CD4-positive, alpha-beta memory T cell (primary cell): ENCODE measurements around the gene TMPRSS11F. TPM values are rescaled to one million over a fixed set of nuclear protein-coding genes. Genes with fewer than 3 reads are reported as not detected.

Experiments used
- CTCF ChIA-PET: fragments of 350-600 bp; sonication (Branson Sonifier 250); formaldehyde crosslinking; loops from one replicate; lab custom pipeline; 2021; ENCODE audit warnings: inconsistent platforms; ENCODE audit not compliant: partially characterized antibody; lab: Charles Lee
- POLR2A ChIA-PET: fragments of 350-600 bp; sonication (Branson Sonifier 250); formaldehyde crosslinking; loops from one replicate; lab custom pipeline; 2021; ENCODE audit not compliant: partially characterized antibody; lab: Charles Lee
- DNase-seq, 5 donors: peaks; one replicate each; pipeline versions ENCODE4 v3.0.0 to v3.0.0-alpha.2; 2020 to 2022; ENCODE audit warnings: mixed read lengths in 1 of 5
- H3K27ac ChIP-seq: one replicate; pipeline ENCODE4 v1.7.0; 2013; ENCODE audit warnings: low read depth, low read length
- H3K27me3 ChIP-seq: 2 replicates; pipeline ENCODE4 v1.7.0; 2013; ENCODE audit warnings: mild to moderate bottlenecking, low read length, moderate library complexity; ENCODE audit not compliant: insufficient read depth
- H3K36me3 ChIP-seq: 2 replicates; pipeline ENCODE4 v1.7.0; 2013; ENCODE audit warnings: mild to moderate bottlenecking, low read length, moderate library complexity; ENCODE audit not compliant: insufficient read depth
- H3K4me1 ChIP-seq: 2 replicates; pipeline ENCODE4 v1.7.0; 2013; ENCODE audit warnings: mild to moderate bottlenecking, low read length, moderate library complexity; ENCODE audit not compliant: insufficient read depth
- H3K4me3 ChIP-seq, 2 donors: one replicate each; pipeline ENCODE4 v1.7.0; 2013; ENCODE audit warnings: low read length in 2 of 2, mild to moderate bottlenecking in 1 of 2
- H3K9me3 ChIP-seq, 2 donors: one replicate each; pipeline ENCODE4 v1.7.0; 2013; ENCODE audit warnings: low read length in 2 of 2, control low read depth in 1 of 2; ENCODE audit not compliant: control insufficient read depth in 1 of 2
- H3K27ac Mint-ChIP-seq, 7 donors: one replicate each; pipeline ENCODE4 v1.8.0; 2020 to 2021; ENCODE audit warnings: mixed read lengths in 7 of 7, mild to moderate bottlenecking in 6 of 7, inconsistent platforms in 3 of 7, moderate library complexity in 3 of 7
- H3K27me3 Mint-ChIP-seq, 2 donors: one replicate each; pipeline ENCODE4 v1.8.0; 2020 to 2021; ENCODE audit warnings: mixed read lengths in 2 of 2
- H3K36me3 Mint-ChIP-seq, 2 donors: one replicate each; pipeline ENCODE4 v1.8.0; 2020 to 2021; ENCODE audit warnings: mixed read lengths in 2 of 2, inconsistent platforms in 1 of 2, mild to moderate bottlenecking in 1 of 2
- H3K4me1 Mint-ChIP-seq, 4 donors: one replicate each; pipeline ENCODE4 v1.8.0; 2020 to 2021; ENCODE audit warnings: mixed read lengths in 4 of 4, mild to moderate bottlenecking in 1 of 4
- H3K4me3 Mint-ChIP-seq, 8 donors: one replicate each; pipeline ENCODE4 v1.8.0; 2020 to 2021; ENCODE audit warnings: mixed read lengths in 8 of 8, mild to moderate bottlenecking in 7 of 8, moderate library complexity in 6 of 8, inconsistent platforms in 3 of 8
- H3K9me3 Mint-ChIP-seq, 8 donors: one replicate each; pipeline ENCODE4 v1.8.0; 2020 to 2021; ENCODE audit warnings: mixed read lengths in 8 of 8, mild to moderate bottlenecking in 5 of 8, inconsistent platforms in 3 of 8, moderate library complexity in 1 of 8
- intact Hi-C: fragments of 100-400 bp; cut with micrococcal nuclease; formaldehyde crosslinking; loops from one replicate; pipeline ENCODE4 v1.15.1; 2023
- polyA plus RNA-seq, 2 donors: library from polyadenylated mRNA; unstranded; fragments of 300-500 nt; fragmentation: Illumina TruSeq; gene quantifications; one replicate each; pipeline ENCODE4 v1.2.3, GENCODE V29; 2021
- total RNA-seq, 2 experiments: library from RNA; stranded (reverse); gene quantifications; one replicate each; pipeline ENCODE4 v1.2.3, GENCODE V29; 2021

TMPRSS11F gene
- total and polyA plus RNA-seq, 4 experiments from 2014 or later, result not detected

DNA sequence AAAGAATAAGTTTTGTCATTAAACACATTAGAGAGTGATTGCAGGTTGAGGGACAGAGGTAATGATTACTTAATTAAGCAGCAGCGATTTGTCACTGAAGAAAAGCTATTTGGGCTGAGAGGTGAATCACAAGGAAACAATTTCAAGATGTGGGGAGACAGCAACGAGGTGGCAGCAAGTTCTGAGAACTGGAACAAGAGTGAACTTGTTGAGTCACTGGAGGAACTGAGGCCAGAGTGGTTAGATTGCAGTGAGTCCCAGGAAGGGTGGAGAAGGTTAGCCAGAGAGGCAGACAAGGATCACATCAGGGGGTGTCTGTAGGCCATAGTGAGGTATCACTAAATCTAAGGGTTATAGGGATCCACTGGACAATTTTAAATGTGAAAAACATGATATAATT is 108.5 kb downstream of the TMPRSS11F start:
- H3K27me3 ChIP-seq, result no peaks in the 10 kb centered on the region
- peaks cover 0 to 3% (median 0%) of the 10 kb centered on the region in 8 donors for H3K9me3 Mint-ChIP-seq
- ChIA-PET POLR2A (no interaction called here), CTCF (no interaction called here)
- no peaks in the 10 kb centered on the region for H3K4me1 Mint-ChIP-seq
- no peak overlapping the region for H3K27ac ChIP-seq
- no peaks in the 10 kb centered on the region for H3K4me1 ChIP-seq
- H3K27me3 Mint-ChIP-seq, result peaks cover 0 to 1% of the 10 kb centered on the region in 2 donors
- H3K27ac Mint-ChIP-seq, result no peak overlapping the region
- no peak overlapping the region for H3K4me3 ChIP-seq
- intact Hi-C loops, result no loop called here
- no peaks in the 10 kb centered on the region for H3K36me3 ChIP-seq
- H3K9me3 ChIP-seq, result no peaks in the 10 kb centered on the region
- no peak overlapping the region for H3K4me3 Mint-ChIP-seq
- no peaks in the 10 kb centered on the region for H3K36me3 Mint-ChIP-seq
- DNase-seq, result no peak

DNA sequence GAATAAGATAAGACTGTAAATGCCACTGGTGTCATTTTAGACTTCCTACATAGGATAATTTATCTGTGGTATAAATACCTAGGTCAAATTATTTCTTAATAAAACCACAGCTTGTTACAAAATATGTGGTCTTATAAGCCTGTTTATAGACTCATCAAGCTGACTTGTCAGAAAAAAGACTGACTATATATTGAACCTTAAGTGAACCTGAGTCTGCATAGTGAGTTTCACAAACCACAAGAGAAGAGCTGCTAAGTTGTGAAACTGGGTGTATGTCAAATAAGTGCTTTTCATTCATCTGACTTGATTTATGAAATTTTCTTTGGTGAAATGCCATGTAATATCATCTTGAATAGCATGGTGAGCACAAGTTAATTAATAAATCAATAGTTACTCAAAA is 118.0 kb downstream of the TMPRSS11F start:
- Mint-ChIP-seq H3K9me3 (peaks cover 0 to 2% (median 0%) of the 10 kb centered on the region in 8 donors), H3K27ac (no peak overlapping the region), H3K27me3 (no peaks in the 10 kb centered on the region), H3K4me1 (no peaks in the 10 kb centered on the region), H3K36me3 (no peaks in the 10 kb centered on the region), H3K4me3 (no peak overlapping the region)
- Histone ChIP-seq H3K4me1 (no peaks in the 10 kb centered on the region), H3K27ac (no peak overlapping the region), H3K9me3 (no peaks in the 10 kb centered on the region), H3K36me3 (no peaks in the 10 kb centered on the region), H3K27me3 (no peaks in the 10 kb centered on the region), H3K4me3 (no peak overlapping the region)
- intact Hi-C loops, result no loop called here
- ChIA-PET POLR2A (no interaction called here), CTCF (interaction anchor here (0.7 kb wide), 1 partner anchor 234 kb away, joined by 3 read pairs; no protein-coding TSS in a partner anchor)
- no peak for DNase-seq

Other genes with a start within 250 kb of the TMPRSS11F start
- gene TMPRSS11D, start 245.9 kb downstream of the TMPRSS11F start, total RNA-seq, result not detected
- gene TMPRSS11D, start 245.9 kb downstream of the TMPRSS11F start, polyA plus RNA-seq, result not detected
- gene TMPRSS11A, start 166.4 kb downstream of the TMPRSS11F start, total RNA-seq, result not detected
- not detected for gene TMPRSS11A, start 166.4 kb downstream of the TMPRSS11F start, polyA plus RNA-seq
- gene TMPRSS11B, start 115.8 kb upstream of the TMPRSS11F start, total RNA-seq, result not detected
- gene TMPRSS11B, start 115.8 kb upstream of the TMPRSS11F start, polyA plus RNA-seq, result not detected
- gene YTHDC1, start 220.2 kb upstream of the TMPRSS11F start, total RNA-seq, result 100 to 1,000 TPM; 187 to 201 TPM
- gene YTHDC1, start 220.2 kb upstream of the TMPRSS11F start, polyA plus RNA-seq, result 10 to 100 TPM; 11.2 to 32.7 TPM